K562 (cell line): Measurements from ENCODE around the gene PACSIN1. TPM values are rescaled to one million over a fixed set of nuclear protein-coding genes. Genes with fewer than 3 reads are reported as not detected.

Source experiments
- ATAC-seq: fragments of 200-7000 bp; cut with Tn5 transposase; 3 replicates; pipeline ENCODE4 v1.9.1; 2020; ENCODE audit warnings: moderate library complexity
- BruUV-seq: library from RNA; stranded (reverse); fragments of 400-500 nt; replicated peaks from 2 replicates; lab custom pipeline; 2021; lab: Mats Ljungman, UMichigan
- CTCF ChIA-PET: fragments of 300-600 bp; formaldehyde crosslinking; extraction: SDS; loops from one replicate; lab custom pipeline; 2021; ENCODE audit warnings: low intra/inter-chr PET ratio; lab: Yijun Ruan, JAX
- POLR2A ChIA-PET: fragments of 300-600, 350-650 bp; sonication (Branson Sonifier 250); formaldehyde crosslinking; extraction: SDS; loops from one replicate; lab custom pipeline; 2021; ENCODE audit warnings: antibody characterized with exemption, inconsistent platforms; lab: Yijun Ruan, JAX
- DNase-seq, 4 experiments: peaks; one replicate each; pipeline versions ENCODE4 v3.0.0 to v3.0.0-alpha.2; 2011 to 2018; ENCODE audit warnings: low spot score in 3 of 4, mixed read lengths in 3 of 4; ENCODE audit errors: extremely low read depth in 1 of 4
- FAIRE-seq: peaks from 2 replicates; lab custom pipeline; 2011; peaks lifted over from hg19 to GRCh38; lab: Jason Lieb, UNC
- H2AFZ ChIP-seq: 2 replicates; pipeline ENCODE4 v1.6.0; 2011; ENCODE audit warnings: low read depth, low read length, control low read depth, inconsistent platforms
- H3K27ac ChIP-seq: fragments of 200-600 bp; 3 replicates; pipeline ENCODE4 v1.8.0; 2011; ENCODE audit warnings: low read depth, mild to moderate bottlenecking, control low read depth, inconsistent platforms, low read length, moderate library complexity, mixed read lengths; ENCODE audit errors: extremely low read depth
- H3K27me3 ChIP-seq, 2 experiments: fragments of 300-600 bp in 1 of 2; 2 replicates in 1 of 2; 3 replicates in 1 of 2; pipeline versions ENCODE4 v1.6.0 to v1.8.0; 2011; ENCODE audit warnings: inconsistent platforms in 2 of 2, low read length in 2 of 2, mild to moderate bottlenecking in 1 of 2, mixed read lengths in 1 of 2, moderate library complexity in 1 of 2; ENCODE audit not compliant: control insufficient read depth in 2 of 2, insufficient read depth in 2 of 2
- H3K36me3 ChIP-seq: fragments of 300-600 bp; 3 replicates; pipeline ENCODE4 v1.8.0; 2011; ENCODE audit warnings: mild to moderate bottlenecking, low read length, inconsistent platforms; ENCODE audit not compliant: control insufficient read depth, insufficient read depth
- H3K4me1 ChIP-seq, 2 experiments: fragments of 200-600 bp in 1 of 2; replicated peaks in 1 of 2; 2 replicates in 1 of 2; 3 replicates in 1 of 2; pipeline versions ENCODE4 v1.5.1 to v1.8.0; 2011; ENCODE audit warnings: inconsistent platforms in 2 of 2, low read length in 2 of 2, mild to moderate bottlenecking in 1 of 2, mixed read lengths in 1 of 2, moderate library complexity in 1 of 2; ENCODE audit not compliant: control insufficient read depth in 2 of 2, insufficient read depth in 2 of 2
- H3K4me2 ChIP-seq: 2 replicates; pipeline ENCODE4 v1.6.1; 2011; ENCODE audit warnings: low read length, control low read depth, inconsistent platforms, mixed read lengths; ENCODE audit not compliant: insufficient read depth
- H3K4me3 ChIP-seq: fragments of 200-600 bp; sonication (generic), shearing (Covaris generic); 2 replicates; pipeline ENCODE4 v1.5.1; 2016; ENCODE audit warnings: control low read depth, inconsistent platforms
- H3K79me2 ChIP-seq: fragments of 200-600 bp; 3 replicates; pipeline ENCODE4 v1.8.0; 2011; ENCODE audit warnings: low read length, inconsistent platforms; ENCODE audit not compliant: control insufficient read depth, insufficient read depth
- H3K9ac ChIP-seq, 2 experiments: 2 replicates each; pipeline versions ENCODE4 v1.6.0 to v1.6.1; 2011; ENCODE audit warnings: low read depth in 2 of 2, low read length in 2 of 2, control low read depth in 1 of 2, inconsistent platforms in 1 of 2, mild to moderate bottlenecking in 1 of 2, mixed read lengths in 1 of 2; ENCODE audit not compliant: insufficient read depth in 1 of 2
- H3K9me1 ChIP-seq: one replicate; pipeline ENCODE4 v1.6.0; 2011; ENCODE audit warnings: inconsistent platforms, mild to moderate bottlenecking, low read length, moderate library complexity; ENCODE audit not compliant: control insufficient read depth, insufficient read depth
- H3K9me3 ChIP-seq: replicated peaks from 2 replicates; pipeline ENCODE4 v1.5.1; 2011; ENCODE audit warnings: low read depth, low read length, inconsistent platforms; ENCODE audit not compliant: control insufficient read depth, insufficient read depth
- H4K20me1 ChIP-seq: replicated peaks from 2 replicates; pipeline ENCODE4 v1.6.1; 2011; ENCODE audit warnings: low read length, inconsistent platforms, mixed read lengths; ENCODE audit not compliant: control insufficient read depth, insufficient read depth
- DNMT1 ChIP-seq: fragments of 450-650 bp; IDR thresholded peaks from 2 replicates; pipeline ENCODE4 v1.6.1; 2016; ENCODE audit warnings: antibody characterized with exemption, mild to moderate bottlenecking
- ETS2 ChIP-seq: IDR thresholded peaks from 2 replicates; pipeline ENCODE4 v1.6.1; 2016; ENCODE audit warnings: borderline replicate concordance, missing genetic modification characterization, mild to moderate bottlenecking, moderate library complexity, missing compliant biosample characterization; ENCODE audit not compliant: poor library complexity, severe bottlenecking
- FOXA3 ChIP-seq, 2 experiments: fragments of 450-650 bp in 1 of 2; sonication (generic) in 1 of 2; formaldehyde crosslinking; IDR thresholded peaks in 1 of 2; conservative IDR thresholded peaks in 1 of 2; 2 replicates each; pipeline versions ENCODE4 v1.4.0 to v1.8.0; 2020 to 2022; ENCODE audit warnings: mild to moderate bottlenecking in 2 of 2, missing genetic modification reagents in 1 of 2
- HDAC6 ChIP-seq: IDR thresholded peaks from 2 replicates; pipeline ENCODE4 v1.6.1; 2012; ENCODE audit warnings: low read depth, mild to moderate bottlenecking, control low read depth, inconsistent platforms, low read length, moderate library complexity
- LCOR ChIP-seq: sonication (generic); formaldehyde crosslinking; IDR thresholded peaks from 2 replicates; pipeline ENCODE4 v1.8.0; 2022; ENCODE audit warnings: mild to moderate bottlenecking, missing genetic modification reagents
- SMARCA4 ChIP-seq: fragments of 450-650 bp; IDR thresholded peaks from 2 replicates; pipeline ENCODE4 v1.6.1; 2016
- STAG1 ChIP-seq: sonication (generic); formaldehyde crosslinking; IDR thresholded peaks from 2 replicates; pipeline ENCODE4 v1.5.0; 2020; ENCODE audit warnings: missing genetic modification reagents, borderline replicate concordance
- TARDBP ChIP-seq: fragments of 450-650 bp; IDR thresholded peaks from 2 replicates; pipeline ENCODE4 v1.6.1; 2016
- TBL1XR1 ChIP-seq, 2 experiments: IDR thresholded peaks; 2 replicates each; pipeline ENCODE4 v1.6.1; 2012; ENCODE audit warnings: improper control_type of control experiment in 2 of 2, low read length in 2 of 2, mild to moderate bottlenecking in 1 of 2
- ZBTB17 ChIP-seq: fragments of 450-650 bp; formaldehyde crosslinking; IDR thresholded peaks from 2 replicates; pipeline ENCODE4 v1.4.0; 2020; ENCODE audit warnings: mild to moderate bottlenecking
- ZC3H11A ChIP-seq: IDR thresholded peaks from 2 replicates; pipeline ENCODE4 v1.6.1; 2012; ENCODE audit warnings: low read depth, low read length, improper control_type of control experiment
- ZC3H4 ChIP-seq: sonication (generic); formaldehyde crosslinking; IDR thresholded peaks from 2 replicates; pipeline ENCODE4 v1.9.0; 2021; ENCODE audit warnings: missing genetic modification reagents, borderline replicate concordance
- ZEB2 ChIP-seq: fragments of 450-650 bp; IDR thresholded peaks from 2 replicates; pipeline ENCODE4 v1.6.1; 2016
- WGBS: fragments of 100-300 bp; shearing (Covaris generic); methylation state at CpG from one replicate; pipeline ENCODE4 v1.1.6; 2016; ENCODE audit warnings: low coverage, mixed read lengths; ENCODE audit not compliant: insufficient coverage; ENCODE audit errors: missing lambda C conversion rate; 5-methylcytosine and 5-hydroxymethylcytosine counted together
- in situ Hi-C: fragments of 300-500 bp; cut with MboI; formaldehyde crosslinking; loops from 4 replicates; pipeline ENCODE4 v1.15.0; 2018; ENCODE audit warnings: inconsistent platforms, mixed read lengths
- intact Hi-C: fragments of 100-400 bp; cut with micrococcal nuclease; formaldehyde crosslinking; loops from 2 replicates; pipeline ENCODE4 v1.14.2; 2022
- polyA plus RNA-seq, 8 experiments: library from polyadenylated mRNA; depleted of rRNA in 4 of 8; stranded (reverse) in 5 of 8; unstranded in 3 of 8; fragments of >200 nt; fragmentation: Nextera tagmentation in 2 of 8; fragmentation: Illumina TruSeq in 1 of 8; extraction: Ambion mirVana in 2 of 8; extraction: Trizol in 1 of 8; gene quantifications; 2 replicates each; pipeline versions ENCODE4 v1.2.1 to v1.2.3, GENCODE V29; 2011 to 2014; ENCODE audit warnings: inconsistent platforms in 1 of 8, missing spikeins in 1 of 8
- total RNA-seq, 7 experiments: library from RNA; depleted of rRNA in 6 of 7; stranded (reverse); fragments of >200 nt in 6 of 7; fragmentation: Illumina TruSeq in 2 of 7; extraction: Trizol in 2 of 7; gene quantifications; 2 replicates each; pipeline versions ENCODE4 v1.2.1 to v1.2.3, GENCODE V29; 2011 to 2021; ENCODE audit warnings: low replicate concordance in 1 of 7
- TF ChIP-seq, protein P1 (sequence below): sonication (generic); formaldehyde crosslinking; IDR thresholded peaks from 2 replicates; pipeline ENCODE4 v1.8.1; 2023; ENCODE audit warnings: mild to moderate bottlenecking, missing genetic modification reagents

The PACSIN1 gene
- total and polyA plus RNA-seq, 9 of the 15 experiments (the other 6 are each of a cell fraction or from before 2014, with no cell fraction given) = 0.01 to 1.7 (median 0.45) TPM

DNA sequence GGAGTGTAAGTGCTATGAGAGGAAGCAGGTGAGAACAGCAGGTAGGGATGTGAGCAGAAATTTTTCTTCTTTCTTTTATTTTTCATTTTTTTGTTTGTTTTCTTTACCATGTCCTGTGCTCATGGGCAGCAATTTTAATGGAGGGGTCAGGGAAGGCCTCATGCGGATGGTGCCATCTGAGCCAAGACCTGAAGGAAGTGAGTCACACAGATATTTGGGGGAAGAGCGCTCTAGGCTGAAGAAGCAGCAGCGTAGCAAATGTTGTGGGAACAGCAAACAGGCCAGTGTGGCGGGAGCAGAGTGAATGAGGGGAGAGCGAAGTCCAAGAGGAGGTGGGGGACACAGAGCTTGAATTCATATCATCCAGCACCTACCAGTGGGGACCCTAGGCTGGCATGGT is 77.5 kb downstream of the PACSIN1 start:
- Histone ChIP-seq H3K4me1 (peaks cover 24 to 52% of the 10 kb centered on the region in 2 experiments), H3K27me3 (no peaks in the 10 kb centered on the region), H3K27ac (no peak overlapping the region), H2AFZ (no peak overlapping the region), H3K79me2 (no peaks in the 10 kb centered on the region), H3K4me3 (no peak overlapping the region), H3K9me1 (no peaks in the 10 kb centered on the region), H3K36me3 (no peaks in the 10 kb centered on the region), H3K9me3 (no peaks in the 10 kb centered on the region), H3K4me2 (no peak overlapping the region), H4K20me1 (no peaks in the 10 kb centered on the region; the same call in 1 of the 2 replicates), H3K9ac (peak overlapping the region in 1 of 2 experiments; percentile 10; a peak in 1 of 4 replicates)
- 69% methylated on average over 5 of the region's 5 CpGs for WGBS
- in situ Hi-C loops = no loop called here
- intact Hi-C loops = no loop called here
- ChIA-PET CTCF (no interaction called here), POLR2A (interaction anchor here (0.6 to 1.6 kb wide), 2 partner anchors 19 to 67 kb away, joined by 3 read pairs; no protein-coding TSS in a partner anchor)
- ATAC-seq = no peak
- TF ChIP-seq ZBTB17 (CRISPR knock-in tag) (no peak), LCOR (CRISPR knock-in tag) (no peak), SMARCA4 (no peak), DNMT1 (no peak)
- TF ChIP-seq, all 486 proteins: peak for 0
- FAIRE-seq (no peak), DNase-seq (no peak)
- no TSS peak for BruUV-seq

DNA sequence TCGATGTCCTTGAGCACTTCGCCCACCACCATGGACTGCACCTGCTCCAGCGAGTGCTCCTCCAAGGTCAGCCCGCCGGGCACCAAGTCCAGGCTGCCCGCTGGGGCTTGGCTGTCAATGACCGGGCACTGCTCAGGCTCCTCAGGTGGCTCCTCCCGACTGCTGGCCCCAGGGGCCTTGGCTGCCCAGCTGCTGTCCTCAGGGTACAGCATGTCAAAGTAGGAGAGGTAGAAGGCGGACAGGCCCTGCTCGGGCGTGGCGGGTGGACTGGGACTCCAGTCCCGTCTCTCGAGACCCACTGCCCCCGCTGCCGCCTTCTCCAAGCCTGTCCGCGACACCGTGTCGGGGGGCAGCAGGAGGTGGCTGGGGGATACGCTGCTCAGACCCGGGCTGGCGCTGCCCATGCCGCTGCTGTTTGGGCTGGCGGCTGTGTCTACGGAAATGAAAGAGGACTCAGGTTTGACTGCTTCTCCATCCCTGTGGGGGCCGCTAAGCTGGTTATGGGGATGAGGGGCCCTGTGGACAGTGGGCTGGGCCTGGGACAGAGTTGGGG is 78.3 kb downstream of the PACSIN1 start:
- Histone ChIP-seq H3K4me1 (peaks cover 24 to 54% of the 10 kb centered on the region in 2 experiments), H3K79me2 (no peaks in the 10 kb centered on the region), H3K9ac (peak overlapping the region in 1 of 2 experiments; percentile 10; a peak in 2 of 4 replicates), H3K27ac (no peak overlapping the region), H4K20me1 (no peaks in the 10 kb centered on the region; the same call in 1 of the 2 replicates), H2AFZ (peak overlapping the region; percentile 49), H3K4me2 (no peak overlapping the region; the same call in 1 of the 2 replicates), H3K27me3 (no peaks in the 10 kb centered on the region), H3K9me3 (no peaks in the 10 kb centered on the region), H3K9me1 (no peaks in the 10 kb centered on the region), H3K36me3 (no peaks in the 10 kb centered on the region), H3K4me3 (no peak overlapping the region)
- WGBS = 90% methylated on average over 25 of the region's 27 CpGs
- BruUV-seq = no TSS peak
- FAIRE-seq = no peak
- in situ Hi-C loops = no loop called here
- POLR2A ChIA-PET = interaction anchor here (0.6 to 2.8 kb wide), 4 partner anchors 11 to 66 kb away, joined by 3 to 15 read pairs (median 3); partner anchors contain the start of gene SPDEF
- DNase-seq = no peak
- no peak for ATAC-seq
- CTCF ChIA-PET = no interaction called here
- intact Hi-C loops = no loop called here
- no peak for TF ChIP-seq ZC3H11A
- TF ChIP-seq, protein P1, sequence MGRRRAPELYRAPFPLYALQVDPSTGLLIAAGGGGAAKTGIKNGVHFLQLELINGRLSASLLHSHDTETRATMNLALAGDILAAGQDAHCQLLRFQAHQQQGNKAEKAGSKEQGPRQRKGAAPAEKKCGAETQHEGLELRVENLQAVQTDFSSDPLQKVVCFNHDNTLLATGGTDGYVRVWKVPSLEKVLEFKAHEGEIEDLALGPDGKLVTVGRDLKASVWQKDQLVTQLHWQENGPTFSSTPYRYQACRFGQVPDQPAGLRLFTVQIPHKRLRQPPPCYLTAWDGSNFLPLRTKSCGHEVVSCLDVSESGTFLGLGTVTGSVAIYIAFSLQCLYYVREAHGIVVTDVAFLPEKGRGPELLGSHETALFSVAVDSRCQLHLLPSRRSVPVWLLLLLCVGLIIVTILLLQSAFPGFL (CRISPR knock-in tag) = no peak
- TF ChIP-seq ZC3H4 (CRISPR knock-in tag) = 0 out of 2 replicates have a peak, but pooled peaks have one; percentile 36
- TF ChIP-seq STAG1 (CRISPR knock-in tag) = peak; percentile 44; the same call in 1 of the 2 replicates
- TF ChIP-seq HDAC6 = no peak
- no peak for TF ChIP-seq ETS2
- TF ChIP-seq FOXA3 (CRISPR knock-in tag; conservative IDR thresholded peaks at IDR 0.05 in 1 of 2, IDR thresholded peaks at IDR 0.05 in 1 of 2) = 0 out of 4 replicates have a peak, but pooled peaks of 1 of the 2 experiments have one; percentile 38
- TF ChIP-seq ZEB2 = no peak
- TF ChIP-seq TBL1XR1 (IDR thresholded peaks at IDR 0.05; ENCODE audit: low read length in 2 of 2) = no peak
- no peak for TF ChIP-seq TARDBP
